Activated T-helper 1 cell treated with anti-CD3 and anti-CD28 coated beads, Interleukin-12 subunit alpha, Interleukin-12 subunit beta, Interleukin-2, Interleukin-4 antibody, amounts not matched to agents 30 ng/mL and 10 ng/mL and 1 ng/mL, durations not matched to agents 14 hours and 24 hours and 36 hours (primary cell): Measurements from ENCODE around the gene JSRP1. TPM values are rescaled to one million over a fixed set of nuclear protein-coding genes. Genes with fewer than 3 reads are reported as not detected.

ENCODE experiments used
- DNase-seq: peaks from one replicate; pipeline ENCODE4 v3.0.0; 2021; ENCODE audit warnings: low spot score
- H3K27ac Mint-ChIP-seq: one replicate; pipeline ENCODE4 v1.8.0; 2021; ENCODE audit warnings: mild to moderate bottlenecking, mixed read lengths
- H3K27me3 Mint-ChIP-seq: one replicate; pipeline ENCODE4 v1.8.0; 2022; ENCODE audit warnings: mild to moderate bottlenecking, moderate library complexity, mixed read lengths; ENCODE audit not compliant: insufficient read depth
- H3K36me3 Mint-ChIP-seq: one replicate; pipeline ENCODE4 v1.8.0; 2021; ENCODE audit warnings: low read depth, mixed read lengths
- H3K4me1 Mint-ChIP-seq: one replicate; pipeline ENCODE4 v1.8.0; 2021; ENCODE audit warnings: low read depth, mixed read lengths
- H3K4me3 Mint-ChIP-seq: one replicate; pipeline ENCODE4 v1.8.0; 2021; ENCODE audit warnings: mild to moderate bottlenecking, moderate library complexity, mixed read lengths
- H3K9me3 Mint-ChIP-seq: one replicate; pipeline ENCODE4 v1.8.0; 2021; ENCODE audit warnings: mixed read lengths
- intact Hi-C: fragments of 100-400 bp; cut with micrococcal nuclease; formaldehyde crosslinking; loops from one replicate; pipeline ENCODE4 v1.15.1; 2024
- total RNA-seq: library from RNA; stranded (reverse); gene quantifications from 2 replicates; pipeline ENCODE4 v1.2.3, GENCODE V29; 2022

Gene JSRP1
- total RNA-seq = 0.34 TPM in 1 of 2 replicates, not detected in the other

GRCh38 chr19:2255982-2256685, at the start of gene JSRP1:
Gene JSRP1, minus strand, starts transcription at chr19:2256417. Its CDS starts 1,103 bp downstream, at chr19:2255314.
- H3K36me3 Mint-ChIP-seq = no peaks in the 10 kb centered on the region
- peaks cover 20% of the 10 kb centered on the region for H3K4me1 Mint-ChIP-seq
- H3K27me3 Mint-ChIP-seq = peaks cover 6% of the 10 kb centered on the region
- no peaks in the 10 kb centered on the region for H3K9me3 Mint-ChIP-seq
- intact Hi-C loops = no loop called here
- peak within 1 kb of the TSS; percentile 80 for H3K27ac Mint-ChIP-seq
- H3K4me3 Mint-ChIP-seq = no peak within 1 kb of the TSS
- no peak for DNase-seq

- no peak for DNase-seq
- peaks cover 63% of the 10 kb centered on the region for H3K27me3 Mint-ChIP-seq
- H3K4me1 Mint-ChIP-seq = no peaks in the 10 kb centered on the region
- no peak overlapping the region for H3K4me3 Mint-ChIP-seq
- H3K36me3 Mint-ChIP-seq = peaks cover 2% of the 10 kb centered on the region
- intact Hi-C loops = no loop called here
- no peak overlapping the region for H3K27ac Mint-ChIP-seq
- no peaks in the 10 kb centered on the region for H3K9me3 Mint-ChIP-seq
Observed at GRCh38 chr19:2305452-2306280, 49.4 kb upstream of the JSRP1 start.

GRCh38 chr19:2303211-2303798, 47.1 kb upstream of the JSRP1 start:
- DNase-seq = no peak
- H3K4me1 Mint-ChIP-seq = no peaks in the 10 kb centered on the region
- no peaks in the 10 kb centered on the region for H3K36me3 Mint-ChIP-seq
- H3K9me3 Mint-ChIP-seq = no peaks in the 10 kb centered on the region
- intact Hi-C loops = no loop called here
- peaks cover 41% of the 10 kb centered on the region for H3K27me3 Mint-ChIP-seq
- H3K27ac Mint-ChIP-seq = no peak overlapping the region
- H3K4me3 Mint-ChIP-seq = no peak overlapping the region

- Mint-ChIP-seq H3K9me3 (no peaks in the 10 kb centered on the region), H3K27me3 (peaks cover 41% of the 10 kb centered on the region), H3K4me1 (no peaks in the 10 kb centered on the region), H3K36me3 (no peaks in the 10 kb centered on the region), H3K27ac (no peak overlapping the region), H3K4me3 (no peak overlapping the region)
- intact Hi-C loops = no loop called here
- DNase-seq = no peak
Observed at GRCh38 chr19:2302319-2303210, 46.3 kb upstream of the JSRP1 start.

GRCh38 chr19:2300533-2300932, 44.3 kb upstream of the JSRP1 start:
- Mint-ChIP-seq H3K27ac (no peak overlapping the region), H3K4me3 (no peak overlapping the region), H3K36me3 (no peaks in the 10 kb centered on the region), H3K9me3 (no peaks in the 10 kb centered on the region), H3K27me3 (peaks cover 25% of the 10 kb centered on the region), H3K4me1 (no peaks in the 10 kb centered on the region)
- intact Hi-C loops = no loop called here
- DNase-seq = no peak

GRCh38 chr19:2296141-2296540, 39.9 kb upstream of the JSRP1 start:
- no peak for DNase-seq
- peaks cover 4% of the 10 kb centered on the region for H3K36me3 Mint-ChIP-seq
- no peak overlapping the region for H3K4me3 Mint-ChIP-seq
- intact Hi-C loops = no loop called here
- H3K27ac Mint-ChIP-seq = no peak overlapping the region
- peaks cover 2% of the 10 kb centered on the region for H3K27me3 Mint-ChIP-seq
- no peaks in the 10 kb centered on the region for H3K4me1 Mint-ChIP-seq
- no peaks in the 10 kb centered on the region for H3K9me3 Mint-ChIP-seq

- H3K27me3 Mint-ChIP-seq = peaks cover 2% of the 10 kb centered on the region
- intact Hi-C loops = no loop called here
- H3K4me3 Mint-ChIP-seq = no peak overlapping the region
- H3K9me3 Mint-ChIP-seq = no peaks in the 10 kb centered on the region
- H3K4me1 Mint-ChIP-seq = peaks cover under 1% of the 10 kb centered on the region
- no peak overlapping the region for H3K27ac Mint-ChIP-seq
- no peak for DNase-seq
- peaks cover 4% of the 10 kb centered on the region for H3K36me3 Mint-ChIP-seq
Observed at GRCh38 chr19:2294687-2295335, 38.6 kb upstream of the JSRP1 start.

- DNase-seq = no peak
- peaks cover 3% of the 10 kb centered on the region for H3K27me3 Mint-ChIP-seq
- no peaks in the 10 kb centered on the region for H3K9me3 Mint-ChIP-seq
- no peak overlapping the region for H3K4me3 Mint-ChIP-seq
- peaks cover 18% of the 10 kb centered on the region for H3K4me1 Mint-ChIP-seq
- intact Hi-C loops = no loop called here
- H3K36me3 Mint-ChIP-seq = peaks cover 4% of the 10 kb centered on the region
- no peak overlapping the region for H3K27ac Mint-ChIP-seq
Observed at GRCh38 chr19:2291185-2291751, 35.1 kb upstream of the JSRP1 start.

GRCh38 chr19:2290441-2291184, 34.4 kb upstream of the JSRP1 start:
- H3K9me3 Mint-ChIP-seq = no peaks in the 10 kb centered on the region
- peaks cover 4% of the 10 kb centered on the region for H3K36me3 Mint-ChIP-seq
- DNase-seq = peak; percentile 25
- peaks cover 18% of the 10 kb centered on the region for H3K4me1 Mint-ChIP-seq
- no peak overlapping the region for H3K27ac Mint-ChIP-seq
- H3K27me3 Mint-ChIP-seq = peaks cover 3% of the 10 kb centered on the region
- intact Hi-C loops = no loop called here
- peak overlapping the region; percentile 74 for H3K4me3 Mint-ChIP-seq

GRCh38 chr19:2289714-2290435, 33.7 kb upstream of the JSRP1 start:
- Mint-ChIP-seq H3K4me3 (peak overlapping the region; percentile 86), H3K36me3 (peaks cover 4% of the 10 kb centered on the region), H3K27ac (peak overlapping the region; percentile 90), H3K9me3 (no peaks in the 10 kb centered on the region), H3K27me3 (peaks cover 3% of the 10 kb centered on the region), H3K4me1 (peaks cover 18% of the 10 kb centered on the region)
- intact Hi-C loops = loop anchor here (5.0 kb wide), 1 partner anchor 102 kb away; no protein-coding TSS in a partner anchor
- DNase-seq = peak; percentile 68
